Heart left ventricle (tissue), 13 donors: ENCODE data around the gene KAT5.
"Not testable (repeated sequence)": the region's sequence is repeated elsewhere in the genome, so short reads cannot be mapped to it uniquely, and the experiment has no call there.

Experiments
- POLR2A ChIP-seq, 2 donors: fragments of 450-650 bp; IDR thresholded peaks; one replicate each; pipeline ENCODE4 v1.6.1; 2017; ENCODE audit warnings: antibody characterized with exemption in 2 of 2, mild to moderate bottlenecking in 2 of 2, moderate library complexity in 2 of 2
- TF ChIP-seq, protein P1 (sequence below), 12 donors: fragments of 200-600 bp; sonication (generic) in 4 of 12; IDR thresholded peaks; one replicate each; pipeline versions ENCODE4 v1.5.0 to v1.8.0; 2018 to 2022; ENCODE audit warnings: antibody characterized with exemption in 12 of 12, mild to moderate bottlenecking in 5 of 12
- donor health status: ischemic (EF 13 %, LVEDD 7.1; RV severe dilation, severe dysfunction).
- donor health status: DM: no; HTN: yes; CAD: no.
- donor health status: DM: no; HTN: no; CAD: no.
- donor health status: ischemic (EF 25% LVEDD 6.9; RV normal size, moderate dysfunction).
- donor health status: ischemic (EF 25% LVEDD 5.7; RV mildly dilated, moderate dysfunction).
- donor health status: ischemic (EF 35%, LVEDD 5.7; RV mildly dilated, moderate dysfunction).
- donor health status: nonischemic (EF 11% LVEDD 7.7; RV severe dilation, severe dysfunction).
- donor health status: DM: yes; HTN: yes; CAD: no.
- donor health status: PGD.
- donor health status: ischemic (EF 29% LVEDD 5.4; RV normal size, mild dysfunction).
- donor health status: nonischemic (EF 23%, LVEDD 6.1; RV moderate dilation, normal function).

GRCh38 chr11:65762169-65762568 lies 50.1 kb downstream of the KAT5 start:
- TF ChIP-seq, protein P1, sequence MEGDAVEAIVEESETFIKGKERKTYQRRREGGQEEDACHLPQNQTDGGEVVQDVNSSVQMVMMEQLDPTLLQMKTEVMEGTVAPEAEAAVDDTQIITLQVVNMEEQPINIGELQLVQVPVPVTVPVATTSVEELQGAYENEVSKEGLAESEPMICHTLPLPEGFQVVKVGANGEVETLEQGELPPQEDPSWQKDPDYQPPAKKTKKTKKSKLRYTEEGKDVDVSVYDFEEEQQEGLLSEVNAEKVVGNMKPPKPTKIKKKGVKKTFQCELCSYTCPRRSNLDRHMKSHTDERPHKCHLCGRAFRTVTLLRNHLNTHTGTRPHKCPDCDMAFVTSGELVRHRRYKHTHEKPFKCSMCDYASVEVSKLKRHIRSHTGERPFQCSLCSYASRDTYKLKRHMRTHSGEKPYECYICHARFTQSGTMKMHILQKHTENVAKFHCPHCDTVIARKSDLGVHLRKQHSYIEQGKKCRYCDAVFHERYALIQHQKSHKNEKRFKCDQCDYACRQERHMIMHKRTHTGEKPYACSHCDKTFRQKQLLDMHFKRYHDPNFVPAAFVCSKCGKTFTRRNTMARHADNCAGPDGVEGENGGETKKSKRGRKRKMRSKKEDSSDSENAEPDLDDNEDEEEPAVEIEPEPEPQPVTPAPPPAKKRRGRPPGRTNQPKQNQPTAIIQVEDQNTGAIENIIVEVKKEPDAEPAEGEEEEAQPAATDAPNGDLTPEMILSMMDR (IDR thresholded peaks at IDR 0.05) = not testable (repeated sequence)
- TF ChIP-seq POLR2A (IDR thresholded peaks at IDR 0.05) = not testable (repeated sequence)
